Astrocyte of the cerebellum (primary cell): ENCODE results near the gene INSYN1.
A peak's percentile ranks its signal among the peaks of the same experiment; 100 is the strongest.

Experiments used
- DNase-seq: peaks from one replicate; pipeline ENCODE4 v3.0.0-alpha.2; 2011; ENCODE audit warnings: low read depth
- H3K4me3 ChIP-seq: 2 replicates; pipeline ENCODE4 v1.5.1; 2011; ENCODE audit warnings: mild to moderate bottlenecking, low read depth, low read length, moderate library complexity
- in situ Hi-C: cut with HindIII; loops from 2 replicates; pipeline ENCODE4 v1.10.0; 2017; ENCODE audit warnings: low sequenced_read_pairs
- TF ChIP-seq, protein P1 (sequence below): IDR thresholded peaks from 2 replicates; pipeline ENCODE4 v1.5.1; 2012; ENCODE audit warnings: low read length, low read depth, moderate library complexity, mild to moderate bottlenecking; ENCODE audit errors: missing control alignments

Gene INSYN1

DNA sequence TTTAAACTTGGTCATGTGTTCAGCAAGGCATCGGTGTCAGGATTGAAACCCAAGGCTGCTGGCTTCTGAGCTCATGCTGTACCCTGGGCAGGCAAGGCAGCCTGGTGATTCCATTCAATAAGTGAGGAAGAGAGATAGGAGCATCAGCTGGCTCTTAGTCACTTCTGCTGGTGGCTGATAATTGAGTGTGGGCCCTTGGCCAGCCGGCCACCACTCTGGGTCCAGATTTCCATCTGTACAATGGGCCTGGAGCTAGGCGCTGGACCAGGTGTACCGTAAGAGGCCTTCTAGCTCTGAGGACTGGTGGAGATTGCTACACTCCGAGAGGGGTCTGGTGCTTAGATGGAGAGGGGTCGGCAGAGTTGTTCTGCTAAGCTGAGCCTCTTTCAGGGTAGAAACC, 64.7 kb downstream of the INSYN1 start:
- TF ChIP-seq, protein P1, sequence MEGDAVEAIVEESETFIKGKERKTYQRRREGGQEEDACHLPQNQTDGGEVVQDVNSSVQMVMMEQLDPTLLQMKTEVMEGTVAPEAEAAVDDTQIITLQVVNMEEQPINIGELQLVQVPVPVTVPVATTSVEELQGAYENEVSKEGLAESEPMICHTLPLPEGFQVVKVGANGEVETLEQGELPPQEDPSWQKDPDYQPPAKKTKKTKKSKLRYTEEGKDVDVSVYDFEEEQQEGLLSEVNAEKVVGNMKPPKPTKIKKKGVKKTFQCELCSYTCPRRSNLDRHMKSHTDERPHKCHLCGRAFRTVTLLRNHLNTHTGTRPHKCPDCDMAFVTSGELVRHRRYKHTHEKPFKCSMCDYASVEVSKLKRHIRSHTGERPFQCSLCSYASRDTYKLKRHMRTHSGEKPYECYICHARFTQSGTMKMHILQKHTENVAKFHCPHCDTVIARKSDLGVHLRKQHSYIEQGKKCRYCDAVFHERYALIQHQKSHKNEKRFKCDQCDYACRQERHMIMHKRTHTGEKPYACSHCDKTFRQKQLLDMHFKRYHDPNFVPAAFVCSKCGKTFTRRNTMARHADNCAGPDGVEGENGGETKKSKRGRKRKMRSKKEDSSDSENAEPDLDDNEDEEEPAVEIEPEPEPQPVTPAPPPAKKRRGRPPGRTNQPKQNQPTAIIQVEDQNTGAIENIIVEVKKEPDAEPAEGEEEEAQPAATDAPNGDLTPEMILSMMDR = no peak
- in situ Hi-C loops = no loop called here
- DNase-seq = no peak
- H3K4me3 ChIP-seq = no peak overlapping the region

DNA sequence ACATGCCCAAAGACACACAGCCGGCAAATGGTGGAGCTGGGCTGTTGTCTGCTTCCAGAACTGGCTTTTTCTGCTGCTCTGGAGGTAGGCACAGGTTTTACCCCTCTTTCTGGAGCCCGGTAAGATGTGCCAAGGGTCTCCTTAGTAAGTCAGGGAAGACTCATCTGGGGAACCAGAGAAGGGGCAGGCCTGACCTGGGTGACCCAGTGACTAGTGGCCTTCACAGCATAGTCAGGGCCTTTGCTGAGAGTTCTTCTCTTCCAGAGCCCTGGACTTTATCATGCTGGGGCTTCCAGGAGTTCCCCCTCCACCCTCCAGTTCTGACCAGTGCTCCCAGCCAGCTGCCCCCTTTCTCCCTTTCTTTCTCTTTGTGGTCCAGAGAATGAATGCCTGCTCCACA, 65.8 kb downstream of the INSYN1 start:
- in situ Hi-C loops = no loop called here
- H3K4me3 ChIP-seq = no peak overlapping the region
- TF ChIP-seq, protein P1 = no peak
- no peak for DNase-seq

DNA sequence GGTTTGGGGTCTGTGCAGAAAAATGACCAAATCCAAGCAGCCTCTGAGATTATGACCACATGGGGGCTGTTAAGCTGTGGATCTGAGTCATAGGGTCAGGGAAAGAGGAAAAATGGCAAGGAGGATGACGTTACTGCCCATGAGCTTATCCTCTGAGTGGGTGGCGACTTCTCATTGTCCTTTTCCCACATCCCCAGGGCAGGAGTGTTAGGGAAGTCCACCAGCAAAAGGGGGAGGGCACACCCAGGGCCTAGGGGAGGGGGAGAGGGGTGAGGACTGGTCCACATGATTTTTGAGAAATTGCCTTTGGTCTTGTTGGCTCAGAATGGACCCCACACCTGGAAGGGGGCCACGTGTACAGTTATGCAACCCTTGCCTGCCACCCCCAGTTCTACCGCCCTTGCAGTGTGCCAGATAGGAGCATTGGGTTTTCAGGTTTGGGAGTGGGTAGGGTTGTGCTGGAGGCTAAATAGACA, 66.3 kb downstream of the INSYN1 start:
- in situ Hi-C loops = no loop called here
- peak; percentile 72 for DNase-seq
- no peak overlapping the region for H3K4me3 ChIP-seq
- TF ChIP-seq, protein P1 = no peak

DNA sequence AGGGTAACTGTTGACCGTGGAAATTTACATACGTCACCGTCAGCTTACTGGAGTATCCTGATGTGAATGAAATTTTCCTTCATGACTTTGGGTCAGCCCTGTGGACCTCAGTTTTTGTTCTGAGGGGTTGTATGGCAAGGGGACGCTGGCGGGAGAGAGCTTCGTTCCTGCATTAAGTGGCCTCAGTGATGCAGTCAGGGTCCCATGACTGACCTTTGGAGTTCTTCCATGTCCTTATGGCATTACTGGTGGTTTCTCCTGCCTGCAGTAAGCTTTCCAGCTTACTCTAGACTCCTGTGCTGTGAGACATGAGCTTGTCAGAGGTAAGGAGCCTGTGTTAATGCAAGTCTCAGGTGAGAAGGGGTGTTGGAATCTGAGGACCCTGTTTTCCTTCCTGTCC, 67.2 kb downstream of the INSYN1 start:
- in situ Hi-C loops = no loop called here
- TF ChIP-seq, protein P1 = no peak
- H3K4me3 ChIP-seq = peak overlapping the region; percentile 84
- no peak for DNase-seq
